Activated T-cell treated with anti-CD3 and anti-CD28 coated beads, Interleukin-2, amount 50 U/mL, for 4 hours (primary cell): Measurements from ENCODE around the gene UTP11. TPM values are rescaled to one million over a fixed set of nuclear protein-coding genes. Genes with fewer than 3 reads are reported as not detected.
"Not testable (repeated sequence)": the region's sequence is repeated elsewhere in the genome, so short reads cannot be mapped to it uniquely, and the experiment has no call there.

Source experiments
- ATAC-seq, 2 donors: fragments of 200-7000 bp; cut with Tn5 transposase; one replicate each; pipeline ENCODE4 v1.10.0; 2021
- DNase-seq: peaks from one replicate; pipeline ENCODE4 v3.0.0-alpha.2; 2020
- H3K27me3 Mint-ChIP-seq: one replicate; pipeline ENCODE4 v1.8.0; 2021; ENCODE audit warnings: low read depth, mixed read lengths
- H3K36me3 Mint-ChIP-seq: one replicate; pipeline ENCODE4 v1.8.0; 2022; ENCODE audit warnings: mixed read lengths; ENCODE audit not compliant: insufficient read depth
- H3K4me1 Mint-ChIP-seq: one replicate; pipeline ENCODE4 v1.8.0; 2021; ENCODE audit warnings: low read depth, mixed read lengths
- H3K4me3 Mint-ChIP-seq: one replicate; pipeline ENCODE4 v1.8.0; 2021; ENCODE audit warnings: mild to moderate bottlenecking, moderate library complexity, mixed read lengths
- H3K9me3 Mint-ChIP-seq: one replicate; pipeline ENCODE4 v1.8.0; 2021; ENCODE audit warnings: mixed read lengths
- total RNA-seq, 3 donors: library from RNA; stranded (reverse); gene quantifications; one replicate each; pipeline ENCODE4 v1.2.1, GENCODE V29; 2021

The UTP11 gene
- total RNA-seq = 100 to 1,000 TPM; 103 to 105 (median 104) TPM

- H3K36me3 Mint-ChIP-seq = peaks cover 10% of the 10 kb centered on the region
- peak within 1 kb of the TSS; percentile 98 for H3K4me3 Mint-ChIP-seq
- DNase-seq (peak; percentile 80), ATAC-seq (peak; percentile 87 to 91)
- H3K4me1 Mint-ChIP-seq = peaks cover 63% of the 10 kb centered on the region
- H3K27me3 Mint-ChIP-seq = no peaks in the 10 kb centered on the region
- no peaks in the 10 kb centered on the region for H3K9me3 Mint-ChIP-seq
Observed at GRCh38 chr1:38012363-38013226, at the start of gene UTP11. UTP11 (plus strand) TSS chr1:38012734; CDS start chr1:38012803, 69 bp downstream.

- H3K4me3 Mint-ChIP-seq, H3K4me1 Mint-ChIP-seq, ATAC-seq, H3K9me3 Mint-ChIP-seq, DNase-seq, H3K27me3 Mint-ChIP-seq: not testable (repeated sequence)
- H3K36me3 Mint-ChIP-seq = peaks cover 26% of the 10 kb centered on the region
Observed at GRCh38 chr1:37964106-37964505, 48.4 kb upstream of the UTP11 start.

- peaks cover 32% of the 10 kb centered on the region for H3K36me3 Mint-ChIP-seq
- no peak for ATAC-seq
- no peaks in the 10 kb centered on the region for H3K27me3 Mint-ChIP-seq
Observed at GRCh38 chr1:37965301-37965700, 47.2 kb upstream of the UTP11 start.

GRCh38 chr1:37973684-37974083, 38.9 kb upstream of the UTP11 start:
- not testable (repeated sequence) for ATAC-seq, DNase-seq, H3K27me3 Mint-ChIP-seq, H3K4me3 Mint-ChIP-seq, H3K9me3 Mint-ChIP-seq
- Mint-ChIP-seq H3K4me1 (peaks cover 20% of the 10 kb centered on the region), H3K36me3 (peaks cover 61% of the 10 kb centered on the region)

More at GRCh38 chr1:37965301-37965700, 47.2 kb upstream of the UTP11 start:
- H3K9me3 Mint-ChIP-seq = no peaks in the 10 kb centered on the region
- H3K4me3 Mint-ChIP-seq = no peak overlapping the region
- no peak for DNase-seq
- H3K4me1 Mint-ChIP-seq = no peaks in the 10 kb centered on the region

GRCh38 chr1:37974567-37974966, 38.0 kb upstream of the UTP11 start:
- Mint-ChIP-seq H3K4me3 (no peak overlapping the region), H3K27me3 (no peaks in the 10 kb centered on the region), H3K36me3 (peaks cover 62% of the 10 kb centered on the region), H3K4me1 (peaks cover 20% of the 10 kb centered on the region), H3K9me3 (no peaks in the 10 kb centered on the region)
- no peak for DNase-seq
- no peak for ATAC-seq

GRCh38 chr1:37975083-37975482, 37.5 kb upstream of the UTP11 start:
- Mint-ChIP-seq H3K36me3 (peaks cover 62% of the 10 kb centered on the region), H3K4me1 (peaks cover 20% of the 10 kb centered on the region)
- H3K4me3 Mint-ChIP-seq, DNase-seq, H3K27me3 Mint-ChIP-seq, H3K9me3 Mint-ChIP-seq, ATAC-seq: not testable (repeated sequence)

GRCh38 chr1:37978541-37978940, 34.0 kb upstream of the UTP11 start:
- Mint-ChIP-seq H3K27me3 (no peaks in the 10 kb centered on the region), H3K4me3 (no peak overlapping the region), H3K4me1 (no peaks in the 10 kb centered on the region), H3K9me3 (no peaks in the 10 kb centered on the region), H3K36me3 (peaks cover 52% of the 10 kb centered on the region)
- DNase-seq (no peak), ATAC-seq (no peak)

- DNase-seq = no peak
- H3K4me3 Mint-ChIP-seq = no peak overlapping the region
- ATAC-seq = no peak
- no peaks in the 10 kb centered on the region for H3K9me3 Mint-ChIP-seq
- peaks cover 39% of the 10 kb centered on the region for H3K36me3 Mint-ChIP-seq
- no peaks in the 10 kb centered on the region for H3K27me3 Mint-ChIP-seq
- peaks cover 9% of the 10 kb centered on the region for H3K4me1 Mint-ChIP-seq
Observed at GRCh38 chr1:37983546-37983945, 29.0 kb upstream of the UTP11 start.

GRCh38 chr1:37987679-37988078, 24.9 kb upstream of the UTP11 start:
- H3K9me3 Mint-ChIP-seq = no peaks in the 10 kb centered on the region
- ATAC-seq (no peak), DNase-seq (no peak)
- H3K27me3 Mint-ChIP-seq = no peaks in the 10 kb centered on the region
- peaks cover 13% of the 10 kb centered on the region for H3K36me3 Mint-ChIP-seq
- H3K4me1 Mint-ChIP-seq = peaks cover 16% of the 10 kb centered on the region
- peak overlapping the region; percentile 93 for H3K4me3 Mint-ChIP-seq

GRCh38 chr1:37989361-37989930, 23.1 kb upstream of the UTP11 start:
- ATAC-seq = peak; percentile 52 to 60
- no peaks in the 10 kb centered on the region for H3K9me3 Mint-ChIP-seq
- peaks cover 19% of the 10 kb centered on the region for H3K4me1 Mint-ChIP-seq
- peak overlapping the region; percentile 93 for H3K4me3 Mint-ChIP-seq
- DNase-seq = peak; percentile 35
- H3K36me3 Mint-ChIP-seq = peaks cover 10% of the 10 kb centered on the region
- H3K27me3 Mint-ChIP-seq = no peaks in the 10 kb centered on the region

GRCh38 chr1:37994886-37995566, 17.5 kb upstream of the UTP11 start:
- H3K27me3 Mint-ChIP-seq = no peaks in the 10 kb centered on the region
- H3K36me3 Mint-ChIP-seq = peaks cover 1% of the 10 kb centered on the region
- no peaks in the 10 kb centered on the region for H3K9me3 Mint-ChIP-seq
- ATAC-seq (peak in 1 of 2 donors; percentile 8), DNase-seq (no peak)
- peak overlapping the region; percentile 77 for H3K4me3 Mint-ChIP-seq
- peaks cover 38% of the 10 kb centered on the region for H3K4me1 Mint-ChIP-seq

- peak overlapping the region; percentile 77 for H3K4me3 Mint-ChIP-seq
- peaks cover 1% of the 10 kb centered on the region for H3K36me3 Mint-ChIP-seq
- H3K9me3 Mint-ChIP-seq = no peaks in the 10 kb centered on the region
- ATAC-seq = peak in 1 of 2 donors; percentile 62
- H3K4me1 Mint-ChIP-seq = peaks cover 41% of the 10 kb centered on the region
- H3K27me3 Mint-ChIP-seq = no peaks in the 10 kb centered on the region
- no peak for DNase-seq
Observed at GRCh38 chr1:37995751-37996345, 16.7 kb upstream of the UTP11 start.

GRCh38 chr1:37997256-37998088, 15.1 kb upstream of the UTP11 start:
- DNase-seq (no peak), ATAC-seq (no peak)
- H3K4me3 Mint-ChIP-seq = no peak overlapping the region
- peaks cover 1% of the 10 kb centered on the region for H3K36me3 Mint-ChIP-seq
- no peaks in the 10 kb centered on the region for H3K9me3 Mint-ChIP-seq
- peaks cover 45% of the 10 kb centered on the region for H3K4me1 Mint-ChIP-seq
- no peaks in the 10 kb centered on the region for H3K27me3 Mint-ChIP-seq
